ENCODE data around the gene ZNF391. TPM values are rescaled to one million over a fixed set of nuclear protein-coding genes. Genes with fewer than 3 reads are reported as not detected.

The ZNF391 gene
- total RNA-seq, 1 donor from 2014 or later, result 0.75 TPM

- Histone ChIP-seq H3K9me3 (peaks cover 57 to 93% of the 10 kb centered on the region in 2 donors), H3K27me3 (no peaks in the 10 kb centered on the region), H3K4me3 (no peak overlapping the region), H3K27ac (no peak overlapping the region), H3K36me3 (peaks cover 68 to 82% of the 10 kb centered on the region in 2 donors), H3K4me1 (no peaks in the 10 kb centered on the region)
- DNase-seq (ENCODE audit: low spot score in 2 of 2), result no peak
- intact Hi-C loops (cut with DNase I), result no loop called here
- TF ChIP-seq CTCF (IDR thresholded peaks at IDR 0.05), result no peak
Observed at GRCh38 chr6:27452496-27452897, 63.9 kb downstream of the ZNF391 start.

Other genes starting within 250 kb of the ZNF391 start
- gene PRSS16, start 141.1 kb upstream of the ZNF391 start, total RNA-seq, result not detected
- gene POM121L2, start 76.5 kb upstream of the ZNF391 start, total RNA-seq, result not detected
- 2.1 TPM for gene ZNF184, start 84.3 kb downstream of the ZNF391 start, total RNA-seq

Measured in ascending aorta (tissue), 2 donors.